ENCODE data around the gene OR2F1.

DNA sequence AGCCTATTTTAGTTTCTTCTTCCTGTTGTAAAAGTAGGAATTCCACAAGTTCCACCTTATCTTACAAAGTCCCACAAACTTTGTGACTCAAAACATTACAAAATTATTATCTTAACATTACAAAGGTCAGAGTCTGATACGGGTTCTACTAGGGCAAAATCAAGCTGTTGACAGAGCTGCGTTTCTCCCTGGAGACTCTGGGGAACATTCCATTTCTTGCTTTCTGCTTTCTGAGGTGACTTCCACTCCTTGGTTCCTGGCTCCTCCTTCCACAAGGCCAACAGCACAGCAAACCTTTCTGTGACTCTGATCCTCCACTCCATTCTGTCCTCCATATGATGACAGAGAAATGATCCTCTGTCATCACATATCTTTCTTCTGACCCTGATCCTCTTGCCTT lies 10.6 kb downstream of the OR2F1 start:
- TF ChIP-seq, protein P1, sequence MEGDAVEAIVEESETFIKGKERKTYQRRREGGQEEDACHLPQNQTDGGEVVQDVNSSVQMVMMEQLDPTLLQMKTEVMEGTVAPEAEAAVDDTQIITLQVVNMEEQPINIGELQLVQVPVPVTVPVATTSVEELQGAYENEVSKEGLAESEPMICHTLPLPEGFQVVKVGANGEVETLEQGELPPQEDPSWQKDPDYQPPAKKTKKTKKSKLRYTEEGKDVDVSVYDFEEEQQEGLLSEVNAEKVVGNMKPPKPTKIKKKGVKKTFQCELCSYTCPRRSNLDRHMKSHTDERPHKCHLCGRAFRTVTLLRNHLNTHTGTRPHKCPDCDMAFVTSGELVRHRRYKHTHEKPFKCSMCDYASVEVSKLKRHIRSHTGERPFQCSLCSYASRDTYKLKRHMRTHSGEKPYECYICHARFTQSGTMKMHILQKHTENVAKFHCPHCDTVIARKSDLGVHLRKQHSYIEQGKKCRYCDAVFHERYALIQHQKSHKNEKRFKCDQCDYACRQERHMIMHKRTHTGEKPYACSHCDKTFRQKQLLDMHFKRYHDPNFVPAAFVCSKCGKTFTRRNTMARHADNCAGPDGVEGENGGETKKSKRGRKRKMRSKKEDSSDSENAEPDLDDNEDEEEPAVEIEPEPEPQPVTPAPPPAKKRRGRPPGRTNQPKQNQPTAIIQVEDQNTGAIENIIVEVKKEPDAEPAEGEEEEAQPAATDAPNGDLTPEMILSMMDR (IDR thresholded peaks at IDR 0.05; ENCODE audit: poor library complexity), result no peak
- TF ChIP-seq EZH2phosphoT487 (IDR thresholded peaks at IDR 0.05; ENCODE audit: low read depth, severe bottlenecking, unreplicated experiment), result no peak
- no peak for TF ChIP-seq EZH2 (IDR thresholded peaks at IDR 0.05; ENCODE audit: borderline replicate concordance)
